Hepatocyte (in vitro differentiated cells): ENCODE measurements around the gene CNNM2. TPM values are rescaled to one million over a fixed set of nuclear protein-coding genes. Genes with fewer than 3 reads are reported as not detected.

Experiments
- DNase-seq: peaks from one replicate; pipeline ENCODE4 v3.0.0-alpha.2; 2016; ENCODE audit warnings: low spot score
- H2AFZ ChIP-seq: fragments of 200-600 bp; sonication (generic); 2 replicates; pipeline ENCODE4 v1.6.0; 2016; ENCODE audit warnings: antibody characterized with exemption, mild to moderate bottlenecking
- H3K27ac ChIP-seq: fragments of 200-600 bp; sonication (generic); 2 replicates; pipeline ENCODE4 v1.5.1; 2016; ENCODE audit warnings: mild to moderate bottlenecking
- H3K27me3 ChIP-seq: fragments of 200-600 bp; sonication (generic); 2 replicates; pipeline ENCODE4 v1.6.1; 2016
- H3K36me3 ChIP-seq: fragments of 200-600 bp; sonication (generic); replicated peaks from 2 replicates; pipeline ENCODE4 v1.5.1; 2016; ENCODE audit warnings: low read depth; ENCODE audit not compliant: insufficient read depth
- H3K4me1 ChIP-seq: fragments of 200-600 bp; sonication (generic); 2 replicates; pipeline ENCODE4 v1.5.1; 2016; ENCODE audit warnings: mild to moderate bottlenecking, moderate library complexity; ENCODE audit not compliant: insufficient read depth
- H3K4me2 ChIP-seq: fragments of 200-600 bp; sonication (generic); 2 replicates; pipeline ENCODE4 v1.6.0; 2016
- H3K4me3 ChIP-seq: fragments of 200-600 bp; sonication (generic); 2 replicates; pipeline ENCODE4 v1.5.1; 2016; ENCODE audit warnings: mild to moderate bottlenecking
- H3K79me2 ChIP-seq: fragments of 200-600 bp; sonication (generic); 2 replicates; pipeline ENCODE4 v1.6.0; 2017; ENCODE audit warnings: mild to moderate bottlenecking
- H3K9me2 ChIP-seq: fragments of 200-600 bp; sonication (generic); replicated peaks from 2 replicates; pipeline ENCODE4 v1.6.0; 2017; ENCODE audit warnings: mild to moderate bottlenecking; ENCODE audit not compliant: insufficient read depth
- H3K9me3 ChIP-seq: fragments of 200-600 bp; sonication (generic); 2 replicates; pipeline ENCODE4 v1.5.1; 2016; ENCODE audit warnings: low read depth, mild to moderate bottlenecking
- H4K20me1 ChIP-seq: fragments of 200-600 bp; sonication (generic); 2 replicates; pipeline ENCODE4 v1.6.0; 2016; ENCODE audit warnings: mild to moderate bottlenecking; ENCODE audit not compliant: insufficient read depth, poor library complexity, severe bottlenecking
- CTCF ChIP-seq: fragments of 200-600 bp; sonication (generic); IDR thresholded peaks from 2 replicates; pipeline ENCODE4 v1.5.1; 2016; ENCODE audit warnings: antibody characterized with exemption, mild to moderate bottlenecking; ENCODE audit not compliant: poor library complexity
- EZH2 ChIP-seq: fragments of 200-600 bp; sonication (generic); IDR thresholded peaks from 2 replicates; pipeline ENCODE4 v1.6.1; 2016; ENCODE audit warnings: antibody characterized with exemption, mild to moderate bottlenecking, borderline replicate concordance
- EZH2phosphoT487 ChIP-seq: fragments of 200-600 bp; sonication (generic); IDR thresholded peaks from one replicate; pipeline ENCODE4 v1.6.1; 2018; ENCODE audit warnings: antibody characterized with exemption, mild to moderate bottlenecking, low read depth, moderate library complexity; ENCODE audit not compliant: unreplicated experiment, severe bottlenecking
- WGBS: methylation state at CpG from one replicate; pipeline ENCODE4 v1.1.6; 2016; ENCODE audit warnings: low lambda C conversion rate; ENCODE audit errors: missing lambda C conversion rate; 5-methylcytosine and 5-hydroxymethylcytosine counted together
- polyA plus RNA-seq: library from polyadenylated mRNA; unstranded; fragments of >200 nt; fragmentation: Nextera tagmentation; extraction: Ambion mirVana; gene quantifications from 2 replicates; pipeline ENCODE4 v1.2.1, GENCODE V29; 2016
- total RNA-seq: library from RNA; depleted of rRNA; stranded (reverse); fragments of >200 nt; gene quantifications from 2 replicates; pipeline ENCODE4 v1.2.3, GENCODE V29; 2014

Gene CNNM2
- total and polyA plus RNA-seq, 2 experiments from 2014 or later, result 6.8 to 9.8 TPM

- Histone ChIP-seq H3K4me2 (no peak overlapping the region), H3K27ac (no peak overlapping the region)
- 51% methylated on average over 4 of the region's 4 CpGs for WGBS
Observed at GRCh38 chr10:103055105-103055504, 137.0 kb downstream of the CNNM2 start.

GRCh38 chr10:103058034-103058433, 139.9 kb downstream of the CNNM2 start:
- H3K9me2 ChIP-seq, result no peaks in the 10 kb centered on the region
- WGBS, result 92% methylated on average over 3 of the region's 3 CpGs

More at GRCh38 chr10:103055105-103055504, 137.0 kb downstream of the CNNM2 start:
- Histone ChIP-seq H3K79me2 (no peaks in the 10 kb centered on the region), H3K4me1 (peaks cover 3% of the 10 kb centered on the region), H3K36me3 (no peaks in the 10 kb centered on the region), H3K4me3 (no peak overlapping the region), H2AFZ (no peak overlapping the region), H3K9me2 (no peaks in the 10 kb centered on the region), H4K20me1 (no peaks in the 10 kb centered on the region), H3K27me3 (no peaks in the 10 kb centered on the region), H3K9me3 (no peaks in the 10 kb centered on the region)
- DNase-seq, result no peak
- TF ChIP-seq CTCF (no peak), EZH2 (no peak), EZH2phosphoT487 (no peak)

GRCh38 chr10:103060575-103060974, 142.5 kb downstream of the CNNM2 start:
- Histone ChIP-seq H3K4me3 (no peak overlapping the region), H4K20me1 (no peaks in the 10 kb centered on the region), H2AFZ (no peak overlapping the region), H3K27me3 (no peaks in the 10 kb centered on the region), H3K4me1 (no peaks in the 10 kb centered on the region), H3K4me2 (no peak overlapping the region), H3K9me2 (no peaks in the 10 kb centered on the region), H3K36me3 (no peaks in the 10 kb centered on the region), H3K79me2 (no peaks in the 10 kb centered on the region), H3K9me3 (no peaks in the 10 kb centered on the region), H3K27ac (no peak overlapping the region)
- no peak for DNase-seq
- TF ChIP-seq EZH2phosphoT487 (no peak), EZH2 (no peak), CTCF (no peak)
- WGBS, result 84% methylated on average over 2 of the region's 2 CpGs

More at GRCh38 chr10:103058034-103058433, 139.9 kb downstream of the CNNM2 start:
- DNase-seq, result no peak
- peaks cover 3% of the 10 kb centered on the region for H3K4me1 ChIP-seq
- H4K20me1 ChIP-seq, result no peaks in the 10 kb centered on the region
- no peak overlapping the region for H2AFZ ChIP-seq
- H3K9me3 ChIP-seq, result no peaks in the 10 kb centered on the region
- no peaks in the 10 kb centered on the region for H3K27me3 ChIP-seq
- no peaks in the 10 kb centered on the region for H3K36me3 ChIP-seq
- H3K27ac ChIP-seq, result no peak overlapping the region
- no peak overlapping the region for H3K4me3 ChIP-seq
- no peak overlapping the region for H3K4me2 ChIP-seq
- H3K79me2 ChIP-seq, result no peaks in the 10 kb centered on the region
- TF ChIP-seq EZH2phosphoT487 (no peak), CTCF (no peak), EZH2 (no peak)
